T-cell (primary cell): ENCODE measurements around the gene CEP112. TPM values are rescaled to one million over a fixed set of nuclear protein-coding genes. Genes with fewer than 3 reads are reported as not detected.

Experiments
- ATAC-seq, 4 experiments: fragments of 200-7000 bp in 3 of 4; fragments of 150-1000 bp in 1 of 4; cut with Tn5 transposase; replicated peaks in 1 of 4; 1 replicate in 3 of 4; 2 replicates in 1 of 4; pipeline ENCODE4 v1.10.0; 2021; ENCODE audit warnings: moderate library complexity in 3 of 4, mild to moderate bottlenecking in 2 of 4, moderate number of reproducible peaks in 1 of 4
- CTCF ChIA-PET, 2 donors: fragments of 300-600 bp; sonication (Branson Sonifier 250); formaldehyde crosslinking; loops; one replicate each; lab custom pipeline; 2022; ENCODE audit warnings: antibody characterized with exemption in 2 of 2; lab: Charles Lee
- POLR2A ChIA-PET, 2 donors: fragments of 300-600 bp; sonication (Branson Sonifier 250); formaldehyde crosslinking; loops; one replicate each; lab custom pipeline; 2022; ENCODE audit warnings: antibody characterized with exemption in 2 of 2; lab: Charles Lee
- DNase-seq, 35 experiments: peaks; one replicate each; pipeline versions ENCODE4 v3.0.0 to v3.0.0-alpha.2; 2013 to 2023
- H3K27ac ChIP-seq: one replicate; pipeline ENCODE4 v1.5.1; 2013; ENCODE audit warnings: low read length
- H3K27me3 ChIP-seq, 2 experiments: replicated peaks in 1 of 2; 1 replicate in 1 of 2; 2 replicates in 1 of 2; pipeline versions ENCODE4 v1.6.1 to v1.7.0; 2013; ENCODE audit warnings: low read length in 1 of 2, mixed read lengths in 1 of 2; ENCODE audit not compliant: control insufficient read depth in 2 of 2, insufficient read depth in 2 of 2; ENCODE audit errors: extremely low read depth in 1 of 2
- H3K36me3 ChIP-seq, 2 donors: 1 replicate in 1 of 2; 2 replicates in 1 of 2; pipeline versions ENCODE4 v1.6.1 to v1.7.0; 2013; ENCODE audit warnings: low read length in 1 of 2; ENCODE audit not compliant: control insufficient read depth in 2 of 2, insufficient read depth in 1 of 2; ENCODE audit errors: extremely low read depth in 1 of 2
- H3K4me1 ChIP-seq, 2 experiments: 1 replicate in 1 of 2; 2 replicates in 1 of 2; pipeline versions ENCODE4 v1.6.1 to v1.7.0; 2013; ENCODE audit warnings: low read length in 2 of 2, mixed read lengths in 1 of 2; ENCODE audit not compliant: insufficient read depth in 2 of 2, control insufficient read depth in 1 of 2; ENCODE audit errors: extremely low read depth in 1 of 2
- H3K4me3 ChIP-seq, 2 donors: 1 replicate in 1 of 2; 2 replicates in 1 of 2; pipeline versions ENCODE4 v1.5.1 to v1.7.0; 2013; ENCODE audit warnings: mild to moderate bottlenecking in 2 of 2, low read length in 1 of 2, moderate library complexity in 1 of 2; ENCODE audit not compliant: control insufficient read depth in 1 of 2; ENCODE audit errors: extremely low read depth in 1 of 2
- H3K9me3 ChIP-seq: 2 replicates; pipeline ENCODE4 v1.7.0; 2013
- H3K27ac Mint-ChIP-seq, 2 donors: one replicate each; pipeline ENCODE4 v1.8.0; 2020 to 2021; ENCODE audit warnings: mild to moderate bottlenecking in 2 of 2, mixed read lengths in 2 of 2
- H3K27me3 Mint-ChIP-seq, 2 donors: one replicate each; pipeline ENCODE4 v1.8.0; 2021 to 2022; ENCODE audit warnings: mixed read lengths in 2 of 2
- H3K36me3 Mint-ChIP-seq: one replicate; pipeline ENCODE4 v1.8.0; 2021; ENCODE audit warnings: mixed read lengths
- H3K4me1 Mint-ChIP-seq, 3 donors: one replicate each; pipeline ENCODE4 v1.8.0; 2020 to 2022; ENCODE audit warnings: mixed read lengths in 3 of 3, mild to moderate bottlenecking in 1 of 3
- H3K4me3 Mint-ChIP-seq, 3 donors: one replicate each; pipeline ENCODE4 v1.8.0; 2020 to 2022; ENCODE audit warnings: mild to moderate bottlenecking in 3 of 3, mixed read lengths in 3 of 3, moderate library complexity in 3 of 3
- H3K9me3 Mint-ChIP-seq, 3 donors: one replicate each; pipeline ENCODE4 v1.8.0; 2020 to 2022; ENCODE audit warnings: mixed read lengths in 3 of 3
- WGBS: methylation state at CpG from one replicate; pipeline ENCODE4 v1.1.5; 2013; ENCODE audit warnings: missing lambda C conversion rate; ENCODE audit not compliant: insufficient coverage; 5-methylcytosine and 5-hydroxymethylcytosine counted together
- total RNA-seq, 35 experiments: library from RNA in 6 of 35; stranded (reverse) in 6 of 35; fragments of 120-200 nt in 1 of 35; gene quantifications; one replicate each; pipeline versions ENCODE4 v1.2.1 to v1.2.4 and lab custom pipeline; 2013 to 2026

The CEP112 gene
- total RNA-seq, 5 donors from 2014 or later (not counting 1 experiment from before 2014, with no cell fraction given) = 2.4 to 4.9 (median 4.5) TPM

DNA sequence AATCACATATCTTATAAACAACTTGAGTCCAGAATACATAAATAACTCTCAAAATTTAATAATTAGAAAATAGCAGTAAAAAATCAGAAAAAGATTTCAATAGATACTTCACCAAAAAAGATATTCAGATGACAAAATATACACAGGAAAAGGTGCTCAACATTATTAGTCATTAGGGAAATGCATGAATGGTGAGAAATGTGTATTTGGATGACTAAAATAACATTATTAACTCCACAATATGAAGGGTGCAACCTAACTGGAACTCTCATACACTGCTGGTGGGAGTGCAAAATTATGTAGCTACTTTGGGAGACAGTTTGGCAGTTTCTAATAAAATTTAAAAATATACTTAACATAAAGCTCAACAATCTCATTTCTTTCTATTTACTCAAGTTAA, 368.2 kb downstream of the CEP112 start:
- no peaks in the 10 kb centered on the region for H3K9me3 Mint-ChIP-seq
- H3K4me3 ChIP-seq = no peak overlapping the region
- no peak overlapping the region for H3K27ac ChIP-seq
- H3K4me3 Mint-ChIP-seq = no peak overlapping the region
- CTCF ChIA-PET = no interaction called here
- POLR2A ChIA-PET = no interaction called here
- H3K9me3 ChIP-seq = no peaks in the 10 kb centered on the region
- H3K27me3 ChIP-seq = no peaks in the 10 kb centered on the region
- H3K36me3 ChIP-seq = no peaks in the 10 kb centered on the region
- H3K4me1 ChIP-seq = peaks cover 0 to 4% of the 10 kb centered on the region in 2 experiments
- H3K27me3 Mint-ChIP-seq = peaks cover 0 to 3% of the 10 kb centered on the region in 2 donors
- DNase-seq (no peak), ATAC-seq (no peak)
- H3K4me1 Mint-ChIP-seq = peaks cover 0 to 6% (median 2%) of the 10 kb centered on the region in 3 donors
- no peak overlapping the region for H3K27ac Mint-ChIP-seq
- no peaks in the 10 kb centered on the region for H3K36me3 Mint-ChIP-seq

DNA sequence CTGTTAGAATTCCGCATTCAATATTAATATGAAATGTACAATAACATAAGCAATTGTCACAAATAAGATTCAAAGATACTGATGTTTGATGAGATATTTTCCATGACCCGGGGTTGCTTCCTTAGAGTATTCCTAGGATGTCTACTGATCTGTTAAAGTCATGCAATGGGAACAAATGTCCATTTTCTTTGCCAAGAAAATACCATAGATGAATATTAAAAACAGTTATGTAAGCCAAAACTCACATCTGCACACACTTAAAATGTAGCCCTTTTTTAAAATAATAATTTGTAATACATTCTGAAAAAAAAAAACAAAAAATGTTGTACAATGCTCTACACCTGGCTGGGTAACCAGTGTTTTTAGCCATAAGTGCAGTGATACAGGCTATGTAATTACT, 371.1 kb downstream of the CEP112 start:
- DNase-seq = no peak
- Histone ChIP-seq H3K4me3 (no peak overlapping the region), H3K36me3 (no peaks in the 10 kb centered on the region), H3K27me3 (no peaks in the 10 kb centered on the region), H3K4me1 (peaks cover 0 to 3% of the 10 kb centered on the region in 2 experiments), H3K27ac (no peak overlapping the region), H3K9me3 (no peaks in the 10 kb centered on the region)
- CTCF ChIA-PET = no interaction called here
- H3K36me3 Mint-ChIP-seq = no peaks in the 10 kb centered on the region
- H3K27me3 Mint-ChIP-seq = peaks cover 0 to 13% of the 10 kb centered on the region in 2 donors
- no peak for ATAC-seq
- no CpG with 5 or more reads among the region's 2 CpGs for WGBS
- H3K4me3 Mint-ChIP-seq = no peak overlapping the region
- no peaks in the 10 kb centered on the region for H3K9me3 Mint-ChIP-seq
- POLR2A ChIA-PET = no interaction called here
- no peak overlapping the region for H3K27ac Mint-ChIP-seq
- peaks cover 0 to 2% (median under 1%) of the 10 kb centered on the region in 3 donors for H3K4me1 Mint-ChIP-seq

DNA sequence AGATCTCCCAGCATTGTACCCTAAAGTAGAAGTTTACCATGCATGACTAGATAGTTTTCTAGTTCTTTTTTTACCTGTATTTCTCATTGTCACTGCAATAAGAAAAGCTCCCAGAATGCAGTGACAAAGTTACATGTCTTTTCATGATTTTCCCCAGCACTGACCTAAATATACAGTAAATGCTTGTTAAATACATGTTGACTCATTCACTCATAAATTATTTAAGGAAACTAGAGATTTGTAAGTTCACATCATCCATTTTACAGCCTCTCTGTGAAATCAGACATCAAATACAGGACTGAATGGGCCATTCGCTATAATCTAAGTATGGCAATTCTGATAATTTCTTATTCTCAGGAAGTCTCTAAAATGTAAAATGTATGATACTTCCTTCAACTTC, 371.6 kb downstream of the CEP112 start:
- H3K9me3 ChIP-seq = no peaks in the 10 kb centered on the region
- no peak overlapping the region for H3K27ac ChIP-seq
- no peaks in the 10 kb centered on the region for H3K27me3 ChIP-seq
- POLR2A ChIA-PET = no interaction called here
- CTCF ChIA-PET = interaction anchor here in 1 of 2 donors (0.6 kb wide), 1 partner anchor 676 kb away, joined by 9 read pairs; no protein-coding TSS in a partner anchor
- Mint-ChIP-seq H3K9me3 (no peaks in the 10 kb centered on the region), H3K4me1 (peaks cover 0 to 1% (median 0%) of the 10 kb centered on the region in 3 donors), H3K27ac (no peak overlapping the region), H3K4me3 (no peak overlapping the region), H3K27me3 (peaks cover 0 to 17% of the 10 kb centered on the region in 2 donors), H3K36me3 (no peaks in the 10 kb centered on the region)
- no peak overlapping the region for H3K4me3 ChIP-seq
- no peaks in the 10 kb centered on the region for H3K36me3 ChIP-seq
- no CpG with 5 or more reads among the region's 1 CpG for WGBS
- ATAC-seq = no peak
- no peak for DNase-seq
- no peaks in the 10 kb centered on the region for H3K4me1 ChIP-seq

DNA sequence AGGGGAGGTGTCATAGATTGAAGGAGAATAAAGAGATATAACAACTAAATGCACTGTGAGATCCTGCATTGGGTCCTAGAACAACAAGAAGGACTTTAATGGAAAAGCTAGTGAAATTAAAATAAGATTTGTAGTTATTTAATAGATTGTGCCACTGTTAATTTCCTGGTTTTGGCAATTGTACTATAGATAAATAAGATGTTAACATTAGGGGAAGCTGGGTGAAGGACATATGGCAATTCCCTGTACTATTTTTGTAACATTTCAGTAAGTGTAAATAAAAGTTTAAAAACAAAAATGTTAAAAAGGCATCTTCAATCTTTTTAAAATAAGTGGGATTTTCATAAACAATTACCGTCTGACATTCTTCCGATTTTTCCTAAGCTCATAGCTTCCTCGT, 372.1 kb downstream of the CEP112 start:
- Mint-ChIP-seq H3K27ac (no peak overlapping the region), H3K4me1 (no peaks in the 10 kb centered on the region), H3K27me3 (peaks cover 0 to 19% of the 10 kb centered on the region in 2 donors), H3K9me3 (no peaks in the 10 kb centered on the region), H3K4me3 (no peak overlapping the region), H3K36me3 (no peaks in the 10 kb centered on the region)
- H3K4me3 ChIP-seq = no peak overlapping the region
- no peaks in the 10 kb centered on the region for H3K36me3 ChIP-seq
- H3K9me3 ChIP-seq = no peaks in the 10 kb centered on the region
- WGBS = 100% methylated on average over 1 of the region's 3 CpGs
- ChIA-PET CTCF (interaction anchor here in 1 of 2 donors (0.6 kb wide), 1 partner anchor 676 kb away, joined by 9 read pairs; no protein-coding TSS in a partner anchor), POLR2A (no interaction called here)
- no peaks in the 10 kb centered on the region for H3K27me3 ChIP-seq
- DNase-seq = no peak
- no peak overlapping the region for H3K27ac ChIP-seq
- ATAC-seq = no peak
- H3K4me1 ChIP-seq = no peaks in the 10 kb centered on the region

DNA sequence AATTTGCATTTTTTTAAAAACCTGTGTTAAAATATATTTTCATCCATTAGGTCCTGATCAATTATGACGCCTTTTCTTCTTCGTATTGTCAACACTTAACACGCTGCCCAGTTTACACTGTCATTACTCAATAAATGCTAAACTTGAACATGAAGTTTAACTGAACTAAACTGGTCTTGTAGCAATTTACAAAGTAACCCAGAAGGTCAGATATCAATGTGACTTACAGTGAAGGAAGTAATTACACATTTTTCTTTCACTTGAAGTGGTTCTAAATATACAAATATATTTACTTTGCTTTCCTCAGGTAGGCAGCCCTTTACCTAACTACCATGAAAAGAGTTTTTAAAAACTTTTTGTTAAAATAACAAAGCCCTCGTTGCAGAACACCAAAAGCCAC, 374.0 kb downstream of the CEP112 start:
- no peaks in the 10 kb centered on the region for H3K4me1 Mint-ChIP-seq
- no peak overlapping the region for H3K4me3 ChIP-seq
- no peaks in the 10 kb centered on the region for H3K27me3 ChIP-seq
- no peak overlapping the region for H3K4me3 Mint-ChIP-seq
- no peak for ATAC-seq
- H3K9me3 ChIP-seq = no peaks in the 10 kb centered on the region
- H3K9me3 Mint-ChIP-seq = no peaks in the 10 kb centered on the region
- H3K4me1 ChIP-seq = no peaks in the 10 kb centered on the region
- no peaks in the 10 kb centered on the region for H3K36me3 ChIP-seq
- H3K36me3 Mint-ChIP-seq = no peaks in the 10 kb centered on the region
- no peak overlapping the region for H3K27ac ChIP-seq
- POLR2A ChIA-PET = no interaction called here
- DNase-seq = no peak
- no peak overlapping the region for H3K27ac Mint-ChIP-seq
- WGBS = 100% methylated on average over 2 of the region's 4 CpGs
- CTCF ChIA-PET = no interaction called here
- peaks cover 0 to 26% of the 10 kb centered on the region in 2 donors for H3K27me3 Mint-ChIP-seq

DNA sequence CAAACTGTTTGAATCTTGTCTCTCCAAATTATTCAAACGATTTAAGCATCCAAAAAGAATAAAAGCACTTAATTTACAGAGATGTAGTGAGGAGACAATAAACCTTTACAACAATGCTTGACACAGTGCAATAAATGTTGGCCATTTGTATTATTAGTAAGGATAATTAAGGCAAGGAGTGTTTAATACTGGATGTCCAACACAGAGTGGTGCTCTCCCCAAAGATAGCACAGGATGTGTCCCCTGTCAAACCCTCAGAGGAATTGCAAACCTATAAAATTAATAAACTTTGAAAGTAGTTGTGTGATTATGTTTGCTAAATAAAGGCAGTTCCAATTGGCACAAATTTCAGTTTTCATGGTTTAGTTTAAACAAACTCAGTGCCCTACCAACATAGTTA, 377.5 kb downstream of the CEP112 start:
- Mint-ChIP-seq H3K27ac (no peak overlapping the region), H3K27me3 (peaks cover 0 to 31% of the 10 kb centered on the region in 2 donors), H3K9me3 (peaks cover under 1 to 4% (median 2%) of the 10 kb centered on the region in 3 donors), H3K36me3 (peaks cover 3% of the 10 kb centered on the region), H3K4me1 (peaks cover 0 to under 1% (median 0%) of the 10 kb centered on the region in 3 donors), H3K4me3 (no peak overlapping the region)
- WGBS = no CpG with 5 or more reads among the region's 1 CpG
- Histone ChIP-seq H3K4me1 (no peaks in the 10 kb centered on the region), H3K4me3 (no peak overlapping the region), H3K27ac (no peak overlapping the region), H3K36me3 (no peaks in the 10 kb centered on the region), H3K9me3 (no peaks in the 10 kb centered on the region), H3K27me3 (no peaks in the 10 kb centered on the region)
- ChIA-PET POLR2A (no interaction called here), CTCF (no interaction called here)
- ATAC-seq = no peak
- no peak for DNase-seq

DNA sequence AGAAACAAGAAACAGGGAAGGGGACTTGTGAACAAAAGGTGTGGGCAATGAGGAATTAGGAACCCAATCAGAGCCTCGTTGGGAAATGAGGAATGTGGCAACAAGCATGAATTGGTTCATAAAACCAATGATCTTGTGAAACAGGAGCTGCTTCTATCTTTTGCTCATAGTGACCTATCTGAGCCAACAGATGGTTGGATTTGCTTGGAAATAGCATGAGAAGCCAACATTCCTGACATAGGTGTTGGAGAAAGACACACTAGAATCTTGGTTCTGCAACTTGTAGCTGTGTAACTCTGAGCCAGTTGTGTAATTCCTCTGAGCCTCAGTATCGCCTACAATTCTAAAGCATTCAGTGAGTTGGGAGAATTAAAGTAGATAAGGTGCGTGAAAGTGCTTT, 378.6 kb downstream of the CEP112 start:
- Histone ChIP-seq H3K27ac (no peak overlapping the region), H3K4me3 (no peak overlapping the region), H3K36me3 (no peaks in the 10 kb centered on the region), H3K27me3 (no peaks in the 10 kb centered on the region), H3K9me3 (no peaks in the 10 kb centered on the region), H3K4me1 (no peaks in the 10 kb centered on the region)
- ATAC-seq (no peak), DNase-seq (no peak)
- CTCF ChIA-PET = no interaction called here
- 10% methylated on average over 1 of the region's 3 CpGs for WGBS
- Mint-ChIP-seq H3K9me3 (peaks cover 9 to 15% (median 10%) of the 10 kb centered on the region in 3 donors), H3K27me3 (peaks cover 2 to 28% of the 10 kb centered on the region in 2 donors), H3K36me3 (peaks cover 11% of the 10 kb centered on the region), H3K27ac (no peak overlapping the region), H3K4me3 (no peak overlapping the region), H3K4me1 (peaks cover 0 to 5% (median 0%) of the 10 kb centered on the region in 3 donors)
- POLR2A ChIA-PET = no interaction called here
